T-helper 1 cell treated with Interleukin-12 subunit alpha and Interleukin-12 subunit beta and Interleukin-4 antibody, amounts not matched to agents 30 ng/mL and 1 ng/mL, for 36 hours (primary cell): ENCODE data around the gene GALK2. TPM values are rescaled to one million over a fixed set of nuclear protein-coding genes. Genes with fewer than 3 reads are reported as not detected.
"Not testable (repeated sequence)": the region's sequence is repeated elsewhere in the genome, so short reads cannot be mapped to it uniquely, and the experiment has no call there.

ENCODE experiments used
- intact Hi-C: fragments of 100-400 bp; cut with micrococcal nuclease; formaldehyde crosslinking; loops from one replicate; pipeline ENCODE4 v1.15.1; 2024
- total RNA-seq: library from RNA; stranded (reverse); gene quantifications from 2 replicates; pipeline ENCODE4 v1.2.3, GENCODE V29; 2022

GALK2 gene
- total RNA-seq, 1 donor from 2014 or later = 28.1 TPM

DNA sequence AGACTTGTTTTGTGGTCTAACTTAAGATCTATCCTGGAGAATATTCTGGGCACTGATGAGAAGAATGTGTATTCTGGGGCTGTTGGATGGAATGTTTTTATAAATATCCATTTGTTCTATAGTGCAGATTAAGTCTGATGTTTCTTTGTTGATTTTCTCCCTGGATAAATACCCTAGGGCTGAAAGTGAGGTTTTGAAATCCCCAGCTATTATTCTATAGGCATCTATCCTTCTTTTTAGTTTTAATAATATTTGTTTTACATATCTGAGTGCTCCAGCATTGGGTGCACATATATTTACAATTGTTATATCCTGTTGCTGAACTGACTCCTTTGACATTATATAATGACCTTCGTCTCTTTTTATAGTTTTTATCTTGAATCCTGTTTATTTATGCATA, 42.9 kb downstream of the GALK2 start:
- intact Hi-C loops = no loop called here

DNA sequence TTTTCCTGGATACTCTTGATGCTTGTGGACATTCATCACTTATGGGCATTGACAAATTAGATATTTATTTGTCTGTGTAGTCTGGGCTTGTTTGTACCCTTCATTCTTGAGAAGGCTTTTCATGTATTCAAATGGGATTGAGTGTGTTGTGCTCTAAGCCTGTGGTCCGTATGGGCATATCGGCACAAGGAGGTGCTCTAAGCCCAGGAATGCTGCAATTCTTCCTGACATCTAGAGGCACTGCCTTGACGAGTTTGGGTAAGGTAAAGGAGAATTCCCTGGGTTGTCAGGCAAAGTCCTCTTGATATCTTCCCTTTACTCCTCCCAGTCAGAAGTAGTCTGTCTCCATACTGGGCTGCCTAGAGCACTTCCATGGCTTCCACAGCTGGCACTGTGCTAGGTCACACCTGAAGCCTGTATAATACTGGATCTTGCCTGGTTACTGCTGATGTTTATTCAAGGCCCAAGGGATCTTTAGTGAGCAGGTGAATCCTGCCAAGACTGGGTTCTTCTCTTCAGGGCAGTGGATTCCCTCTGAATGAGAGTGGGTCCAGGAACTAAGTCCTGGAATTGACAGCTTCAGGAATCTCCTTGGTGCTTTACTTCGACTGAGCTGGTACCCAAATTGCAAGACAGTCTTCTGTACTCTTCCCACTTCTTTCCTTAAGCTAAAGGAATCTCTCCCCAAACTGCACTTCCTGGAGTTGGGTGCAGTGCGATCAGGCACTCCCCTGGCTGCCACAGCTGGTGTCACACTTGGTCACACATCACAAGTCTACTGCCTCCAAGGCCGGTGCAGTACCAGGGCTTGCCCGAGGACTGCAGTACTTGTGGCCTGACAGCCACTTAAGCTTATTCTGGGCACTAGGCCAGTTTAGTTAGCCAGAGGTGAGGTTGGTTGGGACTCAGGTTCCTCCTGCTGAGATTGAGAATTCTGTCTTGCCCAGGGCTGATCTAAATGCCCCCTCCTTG, 46.0 kb downstream of the GALK2 start:
- intact Hi-C loops = no loop called here

DNA sequence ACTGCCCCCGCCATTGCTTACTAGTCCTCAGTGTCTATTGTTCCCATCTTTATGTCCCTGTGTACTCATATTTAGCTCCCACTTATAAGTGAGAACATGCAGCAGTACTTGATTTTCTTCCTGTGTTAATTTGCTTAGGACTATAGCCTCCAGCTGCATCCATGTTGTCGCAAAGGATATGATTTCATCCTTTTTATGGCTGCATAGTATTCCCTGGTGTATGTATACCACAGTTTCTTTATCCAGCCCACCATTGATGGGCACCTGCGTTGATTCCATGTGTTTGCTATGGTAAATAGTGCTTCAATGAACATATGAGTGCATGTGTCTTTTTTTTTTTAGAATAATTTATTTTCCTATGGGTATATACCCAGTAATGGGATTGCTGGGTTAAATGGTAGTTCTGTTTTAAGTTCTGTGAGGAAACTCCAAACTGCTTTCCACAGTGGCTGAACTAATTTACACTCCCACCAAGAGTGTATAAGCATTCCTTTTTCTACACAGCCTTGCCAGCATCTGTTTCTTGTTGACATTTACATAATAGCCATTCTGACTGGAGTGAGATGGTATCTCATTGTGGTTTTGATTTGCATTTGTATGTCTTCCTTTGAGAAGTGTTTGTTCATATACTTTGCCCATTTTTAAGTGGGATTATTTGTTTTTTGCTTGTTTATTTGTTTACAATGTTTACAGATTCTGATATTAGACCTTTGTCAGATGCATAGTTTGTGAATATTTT, 53.7 kb downstream of the GALK2 start:
- intact Hi-C loops = no loop called here

DNA sequence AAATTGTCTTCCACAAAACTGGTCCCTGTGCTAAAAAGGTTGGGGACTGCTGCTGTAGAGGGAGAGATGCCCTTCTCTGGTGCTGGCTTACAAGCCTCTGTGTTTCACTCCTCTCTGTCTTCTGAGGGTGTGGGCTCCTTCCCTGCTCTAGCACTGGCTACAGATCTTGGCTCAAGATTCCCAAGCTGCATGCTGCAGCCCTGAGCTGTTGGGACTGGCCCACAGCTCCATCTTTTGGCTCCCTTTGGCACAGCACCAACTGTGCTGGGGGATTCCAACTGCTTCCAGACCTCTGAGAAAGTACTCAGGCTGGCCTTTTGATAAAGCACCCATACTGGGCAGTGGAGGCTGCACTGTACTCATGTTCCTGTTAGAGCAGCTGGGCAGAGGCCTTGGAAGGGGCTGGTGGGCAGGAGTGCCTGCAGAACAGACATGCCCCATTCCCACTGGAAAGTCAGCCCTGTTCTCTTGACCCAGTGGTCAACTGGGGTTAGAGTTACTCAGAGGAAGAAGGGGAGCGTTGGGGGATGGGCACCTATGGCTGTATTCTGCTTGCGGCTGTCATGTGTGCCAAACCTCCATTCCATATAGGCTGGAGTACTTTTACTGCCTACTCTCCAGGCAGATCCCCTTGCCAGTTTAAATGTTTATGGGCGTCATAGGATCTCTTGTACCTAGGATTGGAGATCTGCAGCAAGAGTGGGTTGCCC, 55.7 kb downstream of the GALK2 start:
- intact Hi-C loops = loop anchor here (5.0 kb wide), 1 partner anchor 53 kb away; the partner anchor contains the start of gene GALK2

DNA sequence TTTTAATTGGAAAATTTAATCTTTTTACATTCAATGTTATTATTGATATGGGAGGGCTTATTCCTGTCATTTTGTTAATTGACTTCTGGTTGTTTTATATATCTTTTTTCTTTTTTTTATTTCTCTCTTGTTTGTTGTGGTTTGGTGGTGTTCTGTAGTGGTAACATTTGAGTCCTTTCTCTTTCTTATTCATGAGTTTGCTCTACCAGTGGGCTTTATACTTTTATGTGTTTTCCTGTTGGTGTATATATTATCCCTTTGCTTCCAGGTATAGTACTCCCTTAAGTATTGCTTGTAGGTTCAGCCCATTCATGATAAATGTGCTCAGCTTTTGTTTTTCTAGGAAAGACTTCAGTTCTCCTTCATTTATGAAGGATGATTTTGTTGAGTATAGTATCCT, 57.6 kb downstream of the GALK2 start:
- intact Hi-C loops = loop anchor here (5.0 kb wide), 1 partner anchor 55 kb away; the partner anchor contains the start of gene GALK2

DNA sequence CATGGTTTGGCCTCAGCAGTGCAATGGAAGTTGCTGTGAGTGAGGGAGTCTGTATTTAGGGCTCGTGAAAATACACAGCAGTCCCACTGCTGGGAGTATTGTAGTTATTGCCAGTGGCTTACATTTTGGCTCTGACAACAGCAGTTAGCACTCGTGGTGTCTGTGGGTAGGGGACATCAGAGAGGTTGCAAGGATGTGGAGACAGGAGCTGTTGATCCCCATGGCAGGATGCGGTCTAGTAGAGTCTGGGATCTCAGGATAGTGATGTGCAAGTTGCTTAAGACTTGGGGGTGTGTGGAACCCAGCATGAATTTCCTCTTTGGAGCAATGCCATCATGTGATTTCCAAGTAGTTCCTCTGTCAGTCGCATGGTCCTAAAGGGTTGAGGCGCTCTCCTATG, 59.9 kb downstream of the GALK2 start:
- intact Hi-C loops = loop anchor here (5.0 to 10.0 kb wide), 2 partner anchors 58 to 645 kb away; partner anchors contain the start of gene GALK2

DNA sequence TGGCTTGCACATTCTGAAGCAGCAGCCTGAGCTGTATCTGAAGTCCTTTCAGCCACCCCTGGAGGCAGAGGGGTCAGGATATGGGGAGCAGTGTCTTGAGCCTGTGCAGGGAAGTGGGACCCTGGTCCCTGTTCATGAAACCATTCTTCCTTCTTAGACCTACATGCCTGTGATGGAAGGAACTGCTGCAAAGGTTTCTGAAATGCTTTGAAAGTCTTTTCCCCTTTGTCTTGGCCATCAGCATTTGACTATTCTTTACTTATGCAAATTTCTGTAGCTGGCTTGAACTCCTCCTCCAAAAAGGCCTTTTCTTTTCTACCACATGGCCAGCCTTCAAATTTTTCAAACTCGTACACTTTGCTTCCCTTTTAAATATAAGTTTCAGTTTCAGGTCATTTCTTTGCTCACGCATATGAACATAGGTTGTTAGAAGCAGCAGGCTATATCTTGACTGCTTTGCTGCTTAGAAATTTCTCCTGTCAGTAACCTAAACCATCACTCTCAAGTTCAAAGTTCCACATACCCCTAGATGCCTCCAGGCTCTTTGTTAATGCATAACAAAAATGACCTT, 62.3 kb downstream of the GALK2 start:
- intact Hi-C loops = loop anchor here (10.0 kb wide), 1 partner anchor 642 kb away; no protein-coding TSS in a partner anchor

DNA sequence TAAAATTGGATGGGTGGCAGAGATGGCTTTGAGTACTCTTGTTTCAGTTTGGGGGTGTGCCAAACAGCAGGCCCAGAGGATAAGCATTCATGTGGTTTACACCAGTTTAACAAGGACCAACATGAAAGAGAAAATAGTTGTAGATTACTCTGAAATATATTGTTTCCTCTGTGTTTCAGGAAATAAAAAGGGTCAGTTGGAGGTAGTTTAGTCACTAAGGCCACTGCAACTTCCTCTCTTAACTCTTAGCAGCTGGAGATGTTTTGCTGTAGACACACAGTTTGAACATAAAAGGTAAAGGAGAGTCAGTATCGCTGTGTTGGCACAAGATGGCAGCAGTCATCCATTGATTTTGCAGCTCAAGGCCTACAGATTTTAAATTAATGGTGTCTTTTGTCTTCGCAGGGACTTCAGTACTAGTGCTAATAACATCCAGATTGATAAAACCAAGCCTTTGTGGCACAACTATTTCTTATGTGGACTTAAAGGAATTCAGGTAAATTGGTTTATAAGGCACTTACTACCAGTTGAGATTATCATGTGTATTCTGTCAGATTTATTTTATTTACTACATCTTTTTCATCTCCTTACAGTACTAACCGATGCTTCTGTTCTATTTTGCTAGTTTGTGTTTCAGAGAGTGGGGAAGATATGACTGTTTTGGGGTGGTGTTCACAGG, 65.5 kb downstream of the GALK2 start:
- intact Hi-C loops = loop anchor here (1.0 to 10.0 kb wide), 10 partner anchors 78 to 1081 kb away; partner anchors contain the start of genes COPS2 and FAM227B

DNA sequence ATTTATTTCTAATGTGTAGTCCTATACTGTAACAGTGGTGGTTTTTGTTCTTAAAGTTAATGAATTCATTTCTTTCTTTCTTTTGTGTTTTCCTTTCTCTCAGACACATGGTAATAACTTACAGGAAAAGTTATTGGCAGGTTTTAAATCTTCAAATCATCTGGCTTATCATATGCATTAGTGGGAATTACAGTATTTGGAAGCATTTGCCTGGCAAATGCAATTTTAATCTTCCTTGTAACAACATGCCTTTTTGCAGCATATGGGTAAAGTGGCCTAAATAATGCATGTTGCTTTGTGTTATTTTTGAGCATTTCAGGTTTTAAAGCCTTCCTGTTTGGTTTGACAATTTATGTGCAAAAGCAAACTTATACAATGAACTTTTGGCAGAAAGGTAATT, 66.8 kb downstream of the GALK2 start:
- intact Hi-C loops = loop anchor here (5.0 to 10.0 kb wide), 2 partner anchors 80 to 638 kb away; partner anchors contain the start of gene COPS2

DNA sequence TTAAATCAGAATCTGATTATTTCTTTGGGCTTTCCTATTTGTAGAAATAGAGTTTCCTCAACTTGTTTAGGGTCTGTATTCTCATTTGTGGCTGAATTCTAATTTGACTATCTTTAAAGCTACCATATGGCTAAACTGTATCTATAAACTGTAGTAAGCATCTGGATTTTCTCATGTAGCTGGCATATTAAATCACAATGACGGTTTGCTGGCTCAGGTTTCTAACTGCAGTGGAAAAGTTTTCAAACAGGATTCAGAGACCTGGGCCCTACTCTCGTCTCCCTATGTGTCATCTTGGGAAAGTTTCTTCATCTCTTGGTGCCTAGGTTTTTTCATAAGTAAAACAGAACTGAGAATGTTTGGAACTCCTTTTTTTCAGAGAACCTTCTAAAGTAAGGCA, 68.3 kb downstream of the GALK2 start:
- intact Hi-C loops = loop anchor here (5.0 to 10.0 kb wide), 2 partner anchors 81 to 636 kb away; partner anchors contain the start of gene COPS2

DNA sequence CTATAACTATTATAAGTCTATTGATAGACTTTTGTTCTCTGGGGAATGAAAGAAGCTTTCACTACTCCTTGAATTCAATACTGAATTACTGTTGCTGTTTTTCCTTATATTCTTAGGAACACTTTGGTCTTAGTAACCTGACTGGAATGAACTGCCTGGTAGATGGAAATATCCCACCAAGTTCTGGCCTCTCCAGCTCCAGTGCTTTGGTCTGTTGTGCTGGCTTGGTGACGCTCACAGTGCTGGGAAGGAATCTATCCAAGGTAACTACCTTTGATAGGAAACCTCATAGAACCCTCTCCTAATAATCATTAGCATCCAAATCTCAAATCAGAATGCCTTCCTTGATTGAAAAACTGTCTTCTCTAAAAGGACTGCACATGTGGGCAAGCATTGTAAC, 69.1 kb downstream of the GALK2 start:
- intact Hi-C loops = loop anchor here (5.0 to 10.0 kb wide), 2 partner anchors 82 to 636 kb away; partner anchors contain the start of gene COPS2

DNA sequence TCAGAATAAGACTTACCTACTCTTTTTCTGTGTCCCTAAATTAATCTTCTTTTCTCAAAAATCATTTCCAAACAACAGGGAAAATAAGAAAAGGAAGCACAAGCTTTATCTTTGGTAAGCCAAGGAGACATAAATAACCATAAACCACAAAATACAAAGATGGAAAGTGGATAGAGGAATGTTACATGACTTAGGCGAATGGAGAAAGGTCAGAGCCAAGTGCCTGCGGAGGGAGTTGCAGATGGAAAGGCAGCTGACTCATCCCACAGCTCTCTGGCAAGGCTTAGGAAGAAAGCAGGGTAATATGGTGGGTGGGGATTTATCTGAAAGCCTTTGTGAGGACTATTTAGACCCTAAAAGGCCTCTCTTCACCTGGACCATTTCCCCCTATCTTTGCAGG, 72.8 kb downstream of the GALK2 start:
- intact Hi-C loops = no loop called here

DNA sequence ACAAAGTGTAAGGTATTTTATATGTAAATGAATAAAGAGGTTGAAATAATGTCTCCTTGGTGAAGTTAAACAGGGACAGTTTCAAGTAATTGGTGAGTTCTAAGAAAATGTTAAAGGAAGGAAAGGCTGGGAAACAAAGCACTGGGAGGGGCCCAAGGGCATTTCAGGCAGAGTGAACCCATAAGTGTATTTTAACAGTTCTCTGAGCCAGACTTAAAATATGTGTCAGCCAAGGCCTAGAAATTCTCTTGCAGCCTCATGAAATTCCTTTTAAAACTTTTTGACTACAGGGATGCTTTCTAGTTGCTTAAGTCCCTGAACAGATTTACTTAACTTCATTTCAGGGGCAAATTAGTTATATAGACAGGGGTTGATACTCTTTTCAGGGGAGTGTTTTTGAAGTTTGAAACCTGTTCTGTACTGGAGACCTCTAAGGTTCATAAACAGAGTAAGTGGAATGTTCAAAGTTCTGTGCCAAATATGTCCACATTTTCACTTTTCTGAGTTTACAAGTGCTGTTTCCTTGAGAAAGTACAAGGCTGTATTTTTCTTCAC, 77.6 kb downstream of the GALK2 start:
- intact Hi-C loops = no loop called here

DNA sequence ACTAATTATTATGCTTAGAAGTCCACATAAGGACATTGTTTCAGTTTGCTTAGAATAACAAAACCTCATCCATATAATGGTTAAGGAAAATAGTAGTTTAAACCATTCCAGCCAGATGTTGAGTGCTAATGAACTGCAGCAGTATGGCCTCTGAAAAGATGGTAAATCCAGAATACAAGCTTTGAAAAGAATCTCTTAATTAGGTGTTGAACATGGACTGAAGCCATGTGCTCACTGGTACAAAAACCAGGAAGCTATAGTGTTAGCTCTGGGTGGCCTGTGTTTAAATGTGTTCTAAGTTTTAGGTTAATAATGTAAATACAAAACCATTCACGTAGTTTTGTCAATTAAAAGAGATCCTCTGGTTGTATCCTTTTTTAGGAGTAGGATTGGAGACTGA, 78.2 kb downstream of the GALK2 start:
- intact Hi-C loops = no loop called here

DNA sequence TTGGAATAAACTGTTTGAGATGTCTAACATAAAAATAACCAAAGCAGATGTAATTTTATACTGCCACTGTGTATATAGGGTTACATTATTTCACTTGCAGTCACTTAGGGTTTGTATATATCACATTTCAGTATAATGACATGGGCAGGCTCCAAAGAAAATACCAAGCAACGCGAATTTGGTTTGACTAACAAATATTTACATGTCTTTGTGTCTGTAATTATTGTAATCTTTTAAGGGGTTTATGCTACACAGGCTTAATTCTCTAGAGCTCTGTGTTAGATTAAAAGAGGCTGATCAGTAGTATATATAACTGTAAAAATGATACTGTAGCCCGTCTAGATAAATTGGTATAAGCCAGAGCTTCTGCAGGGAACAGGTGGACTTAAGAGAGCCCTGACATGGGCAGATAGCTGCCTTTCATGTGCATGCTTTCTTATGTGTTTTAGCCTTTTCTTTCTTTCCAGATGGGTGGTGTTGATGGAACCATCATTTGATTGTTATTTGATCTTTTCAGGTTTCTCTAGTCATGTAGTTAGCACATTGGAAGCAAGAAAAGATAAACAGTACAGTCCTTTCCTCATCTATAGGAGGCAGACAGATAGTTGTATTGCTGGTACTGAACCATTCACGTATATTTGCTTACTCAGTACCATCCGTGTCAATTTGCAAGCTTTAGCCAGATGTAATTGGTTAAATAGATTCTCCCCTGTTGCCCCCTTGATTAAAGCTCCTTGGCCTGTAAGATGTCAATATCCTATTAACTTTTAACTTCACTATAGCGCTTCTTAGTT, 86.1 kb downstream of the GALK2 start:
- intact Hi-C loops = no loop called here

DNA sequence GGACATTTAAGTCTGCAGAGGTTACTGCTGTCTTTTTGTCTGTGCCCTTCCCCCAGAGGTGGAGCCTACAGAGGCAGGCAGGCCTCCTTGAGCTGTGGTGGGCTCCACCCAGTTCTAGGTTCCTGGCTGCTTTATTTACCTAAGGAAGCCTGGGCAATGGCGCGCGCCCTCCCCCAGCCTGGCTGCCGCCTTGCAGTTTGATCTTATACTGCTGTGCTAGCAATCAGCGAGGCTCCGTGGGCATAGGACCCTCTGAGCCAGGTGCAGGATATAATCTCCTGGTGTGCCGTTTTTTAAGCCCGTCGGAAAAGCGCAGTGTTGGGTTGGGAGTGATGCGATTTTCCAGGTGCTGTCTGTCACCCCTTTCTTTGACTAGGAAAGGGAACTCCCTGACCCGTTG, 95.1 kb downstream of the GALK2 start:
- intact Hi-C loops = not testable (repeated sequence)

DNA sequence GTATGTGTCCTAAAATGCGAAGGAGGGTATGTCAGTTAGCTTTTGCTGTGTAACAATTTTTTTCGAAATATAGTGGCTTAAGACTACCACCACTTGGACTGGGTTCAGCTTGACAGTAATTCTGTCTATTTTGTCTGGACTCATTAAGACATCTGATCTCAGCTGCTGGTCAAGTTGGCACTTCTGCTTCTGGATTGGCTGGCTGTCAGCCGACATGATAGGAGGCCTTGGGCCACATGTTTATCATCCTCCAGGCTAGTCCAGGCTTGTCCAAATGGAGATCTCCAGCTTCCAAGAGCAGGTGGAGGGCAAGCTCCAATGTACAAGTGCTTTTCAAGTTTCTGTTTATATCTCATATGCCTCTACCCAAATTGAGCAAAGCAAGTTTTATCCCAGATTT, 95.9 kb downstream of the GALK2 start:
- intact Hi-C loops = no loop called here

DNA sequence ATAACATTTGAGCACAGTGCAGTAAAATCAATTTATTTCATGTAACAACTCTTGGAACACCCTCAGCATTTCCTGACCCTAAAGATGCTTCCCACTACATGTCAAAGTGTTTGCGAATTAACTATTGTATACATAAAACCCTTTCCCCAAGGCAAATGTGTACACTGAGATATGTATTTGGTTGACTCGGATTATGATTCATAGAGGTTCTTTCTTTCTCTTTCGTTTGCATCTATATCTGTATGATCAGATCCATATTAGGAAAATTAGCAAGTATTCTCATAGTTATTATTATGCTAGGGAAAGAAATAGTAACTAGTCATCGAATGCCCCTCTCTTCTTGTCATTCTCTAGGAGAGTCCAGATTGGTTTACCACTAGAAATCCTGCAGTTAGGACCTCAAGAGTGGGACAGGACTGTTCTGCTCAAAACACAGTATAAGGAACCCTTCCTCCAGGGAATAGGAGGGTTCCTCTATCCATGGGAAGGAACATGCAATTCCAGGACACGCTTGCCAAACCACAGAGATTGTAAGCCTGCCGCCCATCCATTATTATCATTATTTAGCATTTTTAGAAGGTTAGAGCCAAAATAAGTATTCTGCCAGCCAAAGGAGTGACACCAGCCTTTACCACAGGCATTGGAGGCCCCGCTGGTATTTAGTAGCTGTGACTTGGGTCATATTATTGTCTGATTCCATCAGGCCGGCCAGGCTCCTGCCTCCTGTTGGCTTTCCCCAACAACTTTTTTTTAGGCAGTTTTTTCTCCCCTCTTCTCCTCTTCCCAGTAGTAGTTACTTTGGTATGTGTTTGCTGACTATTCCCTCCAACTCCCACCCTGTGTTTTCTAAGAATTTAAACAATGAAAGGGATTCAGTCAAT, 100.7 kb downstream of the GALK2 start:
- intact Hi-C loops = no loop called here
